ENCODE results near the gene PHLDB1. TPM values are rescaled to one million over a fixed set of nuclear protein-coding genes. Genes with fewer than 3 reads are reported as not detected.

The PHLDB1 gene
- total and polyA plus RNA-seq, 2 of the 8 experiments (the other 6 are each of a cell fraction or from before 2014, with no cell fraction given) = 53.9 to 74.8 TPM

- Histone ChIP-seq H2BK12ac (ENCODE audit: low read depth, low read length) (no peak overlapping the region), H3K9ac (replicated peaks in 1 of 4; ENCODE audit: extremely low read depth in 1 of 4, low read depth in 3 of 4, low read length in 3 of 4) (no peak overlapping the region), H3K18ac (ENCODE audit: extremely low read depth, low read length) (no peak overlapping the region), H4K8ac (ENCODE audit: extremely low read depth, insufficient read depth, low read length) (no peak overlapping the region), H4K20me1 (replicated peaks in 1 of 2; ENCODE audit: control insufficient read depth in 1 of 2, insufficient read depth in 2 of 2, low read length in 2 of 2) (peaks cover 0 to 17% of the 10 kb centered on the region in 2 experiments), H4K5ac (ENCODE audit: insufficient read length, low read depth, low read length) (no peak overlapping the region), H2BK120ac (replicated peaks; ENCODE audit: low read depth, low read length) (no peak overlapping the region), H3K23me2 (ENCODE audit: low read depth, low read length) (0 out of 2 replicates have a peak, but pooled peaks cover 3% of the 10 kb centered on the region), H3K4me2 (ENCODE audit: insufficient read depth in 1 of 2, low read depth in 2 of 2, low read length in 2 of 2) (no peak overlapping the region), H3K14ac (ENCODE audit: insufficient read length) (no peak overlapping the region), H2BK5ac (ENCODE audit: low read depth, low read length) (no peak overlapping the region), H3K36me3 (ENCODE audit: control insufficient read depth in 2 of 4, insufficient read depth in 4 of 4, low read length in 3 of 4) (peaks cover 12 to 41% (median 29%) of the 10 kb centered on the region in 4 experiments), H3K56ac (replicated peaks; ENCODE audit: insufficient read length, low read depth, low read length) (no peak overlapping the region), H3K79me1 (ENCODE audit: low read depth, low read length) (peaks cover 11% of the 10 kb centered on the region), H2AK5ac (ENCODE audit: low read depth, low read length) (no peak overlapping the region), H3K4ac (replicated peaks; ENCODE audit: insufficient read length, low read depth, low read length) (no peak overlapping the region), H3K27ac (ENCODE audit: low read depth, low read length) (no peak overlapping the region), H4K91ac (replicated peaks; ENCODE audit: insufficient read length, low read length) (no peak overlapping the region), H3K23ac (ENCODE audit: insufficient read length) (no peak overlapping the region), H2BK15ac (ENCODE audit: low read length) (no peak overlapping the region), H2BK20ac (ENCODE audit: low read length) (no peak overlapping the region), H3K4me1 (replicated peaks in 1 of 4; ENCODE audit: control insufficient read depth in 3 of 4, insufficient read depth in 4 of 4, low read length in 3 of 4) (peaks cover 0 to 4% (median 2%) of the 10 kb centered on the region in 4 experiments; a peak in 3 of 7 replicates), H3K4me3 (ENCODE audit: extremely low read depth in 1 of 4, insufficient read depth in 2 of 4, low read depth in 3 of 4, low read length in 4 of 4) (no peak overlapping the region), H3K79me2 (ENCODE audit: control insufficient read depth in 1 of 2, insufficient read depth in 2 of 2, low read length in 2 of 2) (peaks cover 4 to 11% of the 10 kb centered on the region in 2 experiments; a peak in 1 of 4 replicates), H3K27me3 (replicated peaks in 1 of 4; ENCODE audit: control insufficient read depth in 3 of 4, extremely low read depth in 1 of 4, insufficient read depth in 3 of 4, low read length in 3 of 4) (no peaks in the 10 kb centered on the region), H3K9me3 (ENCODE audit: insufficient read depth in 2 of 2, low read depth in 1 of 2, low read length in 1 of 2) (no peaks in the 10 kb centered on the region), H2AFZ (ENCODE audit: low read length) (no peak overlapping the region)
- POLR2A ChIA-PET (ENCODE audit: partially characterized antibody) = interaction anchor here (0.6 to 28.7 kb wide), 5 partner anchors 8 to 164 kb away, joined by 3 to 574 read pairs (median 3); partner anchors contain the start of gene PHLDB1
- WGBS, 2 experiments (ENCODE audit: extremely low coverage in 1 of 2, insufficient coverage in 1 of 2, insufficient read length in 1 of 2, insufficient replicate concordance in 2 of 2, low coverage in 1 of 2, low lambda C conversion rate in 2 of 2, missing lambda C conversion rate in 1 of 2) = 93% methylated on average over 20 of the region's 20 CpGs; no CpG with 5 or more reads in 1 of the 2 experiments
- FAIRE-seq (no peak), DNase-seq (ENCODE audit: low read depth in 1 of 2, low spot score in 2 of 2) (no peak)
- CTCF ChIA-PET (ENCODE audit: partially characterized antibody) = interaction anchor here (0.9 to 10.4 kb wide), 6 partner anchors 8 to 34 kb away, joined by 3 to 155 read pairs (median 12); partner anchors contain the start of gene PHLDB1
- TF ChIP-seq SP2 (IDR thresholded peaks at IDR 0.05; ENCODE audit: low read length) = no peak
- TF ChIP-seq KDM5A (IDR thresholded peaks at IDR 0.05; ENCODE audit: low read length) = no peak
- TF ChIP-seq ATF2 (IDR thresholded peaks at IDR 0.05; ENCODE audit: low read length) = no peak
- no peak for TF ChIP-seq RFX5 (IDR thresholded peaks at IDR 0.05; ENCODE audit: borderline replicate concordance, low read depth, low read length)
- no peak for TF ChIP-seq MAFK (IDR thresholded peaks at IDR 0.05; ENCODE audit: low read depth, low read length)
Measured at GRCh38 chr11:118628031-118628430, 20.6 kb downstream of the PHLDB1 start.

All from H1 (cell line).